Mesendoderm (in vitro differentiated cells): ENCODE data around the gene FIZ1.

ENCODE experiments used
- DNase-seq: peaks from one replicate; pipeline ENCODE4 v3.0.0; 2013
- H2AK5ac ChIP-seq: 2 replicates; pipeline ENCODE4 v1.6.1; 2013; ENCODE audit warnings: low read length, inconsistent platforms
- H2BK120ac ChIP-seq: 2 replicates; pipeline ENCODE4 v1.6.1; 2013; ENCODE audit warnings: low read depth, mild to moderate bottlenecking, low read length, moderate library complexity, mixed read lengths
- H2BK15ac ChIP-seq: replicated peaks from 2 replicates; pipeline ENCODE4 v1.6.1; 2013; ENCODE audit warnings: low read depth, mild to moderate bottlenecking, moderate library complexity
- H2BK5ac ChIP-seq: 2 replicates; pipeline ENCODE4 v1.6.1; 2013; ENCODE audit warnings: low read length, inconsistent platforms
- H3K18ac ChIP-seq: 2 replicates; pipeline ENCODE4 v1.6.1; 2013; ENCODE audit warnings: mild to moderate bottlenecking, low read length, mixed read lengths
- H3K23ac ChIP-seq: one replicate; pipeline ENCODE4 v1.6.1; 2013; ENCODE audit warnings: low read length
- H3K27ac ChIP-seq: 2 replicates; pipeline ENCODE4 v1.5.1; 2013; ENCODE audit warnings: low read depth, mild to moderate bottlenecking, inconsistent platforms, low read length, moderate library complexity
- H3K27me3 ChIP-seq: 2 replicates; pipeline ENCODE4 v1.6.1; 2013; ENCODE audit warnings: low read length, control low read depth, mild to moderate bottlenecking, inconsistent platforms; ENCODE audit not compliant: insufficient read depth, poor library complexity
- H3K36me3 ChIP-seq: 2 replicates; pipeline ENCODE4 v1.6.1; 2013; ENCODE audit warnings: low read length, inconsistent platforms; ENCODE audit not compliant: control insufficient read depth, insufficient read depth
- H3K4ac ChIP-seq: one replicate; pipeline ENCODE4 v1.6.1; 2013; ENCODE audit warnings: low read depth, mild to moderate bottlenecking, low read length, moderate library complexity
- H3K4me1 ChIP-seq: 2 replicates; pipeline ENCODE4 v1.6.1; 2013; ENCODE audit warnings: low read depth, low read length, inconsistent platforms; ENCODE audit not compliant: control insufficient read depth
- H3K4me2 ChIP-seq: 2 replicates; pipeline ENCODE4 v1.6.1; 2013; ENCODE audit warnings: low read length
- H3K4me3 ChIP-seq: 2 replicates; pipeline ENCODE4 v1.5.1; 2013; ENCODE audit warnings: mild to moderate bottlenecking, low read length
- H3K56ac ChIP-seq: one replicate; pipeline ENCODE4 v1.6.1; 2013; ENCODE audit warnings: low read length
- H3K79me1 ChIP-seq: 2 replicates; pipeline ENCODE4 v1.6.1; 2013; ENCODE audit warnings: low read length, inconsistent platforms
- H3K79me2 ChIP-seq: 2 replicates; pipeline ENCODE4 v1.6.1; 2013; ENCODE audit warnings: mild to moderate bottlenecking, low read length; ENCODE audit not compliant: control insufficient read depth, insufficient read depth
- H3K9ac ChIP-seq: 2 replicates; pipeline ENCODE4 v1.6.1; 2013; ENCODE audit warnings: low read length, inconsistent platforms
- H4K5ac ChIP-seq: one replicate; pipeline ENCODE4 v1.6.1; 2013; ENCODE audit warnings: low read length
- H4K8ac ChIP-seq: one replicate; pipeline ENCODE4 v1.6.1; 2013; ENCODE audit warnings: low read depth, mild to moderate bottlenecking, control low read depth, low read length, moderate library complexity
- WGBS: extraction: QIAGEN DNeasy Blood & Tissue Kit; methylation state at CpG from one replicate; pipeline ENCODE4 v1.1.7; 2013; ENCODE audit warnings: low lambda C conversion rate, missing lambda C conversion rate; ENCODE audit not compliant: insufficient coverage; ENCODE audit errors: extremely low coverage; 5-methylcytosine and 5-hydroxymethylcytosine counted together

FIZ1 gene

DNA sequence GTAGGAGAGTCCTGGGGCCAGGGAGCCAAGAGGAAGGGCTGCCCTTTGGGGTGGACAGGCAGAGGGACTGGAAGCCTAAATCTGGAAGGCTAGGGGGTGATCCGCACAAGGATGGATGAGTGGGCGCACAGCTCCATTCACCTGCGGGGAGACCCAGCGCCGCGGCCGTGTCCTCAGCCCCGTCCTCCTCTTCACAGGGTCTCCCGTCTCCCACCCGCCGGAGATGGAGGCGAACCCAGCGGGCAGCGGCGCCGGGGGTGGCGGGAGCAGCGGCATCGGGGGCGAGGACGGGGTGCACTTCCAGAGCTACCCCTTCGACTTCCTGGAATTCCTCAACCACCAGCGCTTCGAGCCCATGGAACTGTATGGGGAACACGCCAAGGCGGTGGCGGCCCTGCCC lies 14.1 kb upstream of the FIZ1 start:
- H2BK5ac ChIP-seq: no peak overlapping the region
- H3K9ac ChIP-seq: no peak overlapping the region
- H4K5ac ChIP-seq: no peak overlapping the region
- no peak overlapping the region for H3K56ac ChIP-seq
- no peak overlapping the region for H2AK5ac ChIP-seq
- H3K4me1 ChIP-seq: no peaks in the 10 kb centered on the region
- H3K79me1 ChIP-seq: peaks cover 4% of the 10 kb centered on the region
- peaks cover 4% of the 10 kb centered on the region for H3K36me3 ChIP-seq
- no peaks in the 10 kb centered on the region for H3K79me2 ChIP-seq
- no peak overlapping the region for H3K27ac ChIP-seq
- no peak overlapping the region for H3K23ac ChIP-seq
- H4K8ac ChIP-seq: no peak overlapping the region
- no peak overlapping the region for H3K18ac ChIP-seq
- H3K4me2 ChIP-seq: no peak overlapping the region
- no peak overlapping the region for H2BK15ac ChIP-seq
- no peak overlapping the region for H3K4me3 ChIP-seq
- no peaks in the 10 kb centered on the region for H3K27me3 ChIP-seq
- no peak overlapping the region for H3K4ac ChIP-seq
- DNase-seq: no peak
- no peak overlapping the region for H2BK120ac ChIP-seq
- WGBS: no CpG with 5 or more reads among the region's 27 CpGs

DNA sequence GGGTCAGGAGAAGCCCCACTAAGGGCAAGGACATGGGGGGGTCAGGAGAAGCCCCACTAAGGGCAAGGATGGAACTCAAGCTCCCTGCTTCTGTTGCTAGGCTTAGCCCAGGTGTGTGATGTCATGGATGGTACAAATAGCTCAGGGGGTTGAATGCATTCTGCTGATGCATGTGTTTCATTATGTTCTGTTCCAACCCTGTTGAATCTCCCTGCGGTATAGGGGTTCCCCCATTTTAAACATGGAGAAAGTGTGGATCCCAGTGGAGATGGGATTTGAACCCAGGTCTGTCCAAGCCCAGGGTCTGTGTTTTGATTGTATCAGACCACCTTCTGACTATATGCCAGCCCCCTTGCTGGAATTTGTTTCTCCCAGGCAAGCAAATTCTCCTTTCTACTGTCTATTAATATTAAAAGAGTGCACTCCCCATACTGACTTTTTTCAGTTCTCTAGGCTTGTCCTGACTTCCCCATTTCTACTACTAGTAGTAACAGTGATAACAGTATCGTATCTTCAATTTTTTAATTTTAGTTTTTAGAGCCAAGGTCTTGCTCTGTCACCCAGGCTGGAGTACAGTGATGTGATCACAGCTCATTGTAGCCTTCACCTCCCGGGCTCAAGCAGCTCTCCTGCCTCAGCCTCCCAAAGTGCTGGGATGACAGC lies 12.8 kb upstream of the FIZ1 start:
- Histone ChIP-seq H3K9ac (no peak overlapping the region), H3K4me2 (no peak overlapping the region), H3K56ac (no peak overlapping the region), H2BK120ac (no peak overlapping the region), H4K5ac (no peak overlapping the region), H3K79me2 (no peaks in the 10 kb centered on the region), H3K18ac (no peak overlapping the region), H3K4me3 (no peak overlapping the region), H2BK15ac (no peak overlapping the region), H2BK5ac (no peak overlapping the region), H3K79me1 (peaks cover 10% of the 10 kb centered on the region), H3K4me1 (no peaks in the 10 kb centered on the region), H4K8ac (no peak overlapping the region), H3K27me3 (no peaks in the 10 kb centered on the region), H2AK5ac (no peak overlapping the region), H3K27ac (no peak overlapping the region), H3K23ac (no peak overlapping the region), H3K4ac (no peak overlapping the region), H3K36me3 (peaks cover 2% of the 10 kb centered on the region)
- no peak for DNase-seq
- no CpG with 5 or more reads among the region's 3 CpGs for WGBS

DNA sequence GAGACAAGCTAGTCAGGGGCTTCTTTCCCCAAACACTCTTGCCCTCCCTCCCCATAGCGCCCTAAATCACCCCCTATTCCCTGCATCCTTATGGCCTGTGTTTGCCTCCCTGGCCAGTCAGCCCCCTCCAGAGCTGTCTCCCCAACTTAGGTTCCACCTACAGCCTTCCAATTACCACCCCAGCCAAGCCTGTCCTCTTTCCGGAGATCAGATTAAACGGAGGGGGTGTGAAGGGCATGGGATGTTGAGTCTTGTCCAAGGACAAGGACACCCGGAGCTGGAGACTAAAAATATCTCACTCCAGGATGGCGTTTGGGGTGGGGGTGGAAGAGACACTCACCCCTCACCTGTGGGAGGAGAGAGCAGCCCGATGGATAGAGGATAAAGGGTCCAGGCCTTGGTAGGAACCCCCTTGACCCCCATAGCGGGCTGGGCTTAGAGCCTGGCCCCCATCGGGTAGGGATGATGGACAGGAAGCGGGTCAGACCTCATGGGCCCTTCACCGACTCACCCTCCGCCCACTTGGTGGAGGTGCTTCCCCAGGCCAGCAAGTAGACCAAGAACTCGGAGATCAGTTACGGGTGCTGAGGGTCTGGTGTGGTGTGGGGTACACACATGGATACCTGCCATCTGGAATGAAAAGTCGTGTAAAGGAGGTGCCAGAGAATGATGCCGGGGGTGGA lies 12.1 kb upstream of the FIZ1 start:
- no CpG with 5 or more reads among the region's 15 CpGs for WGBS
- H3K36me3 ChIP-seq: peaks cover 2% of the 10 kb centered on the region

DNA sequence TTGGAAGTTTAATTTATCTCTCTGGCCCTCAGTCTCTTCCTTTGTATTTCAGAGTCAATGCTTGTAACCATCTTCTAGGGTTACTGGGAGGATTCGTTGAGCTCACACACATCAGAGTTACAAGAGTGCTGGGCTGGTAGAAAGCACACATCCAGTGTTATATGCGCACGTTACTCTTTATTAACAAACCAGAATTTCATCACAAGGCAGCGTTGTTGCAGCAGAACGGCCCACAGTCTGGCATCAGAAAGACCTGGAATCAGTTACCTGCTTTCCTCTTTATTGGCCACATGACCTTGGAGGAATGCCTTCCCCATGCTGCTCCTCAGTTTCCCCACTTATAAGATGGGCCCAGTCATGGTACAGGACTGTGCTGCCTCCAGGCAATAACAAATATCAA lies 10.0 kb upstream of the FIZ1 start:
- H3K4me1 ChIP-seq: peaks cover 4% of the 10 kb centered on the region
- no peak overlapping the region for H3K27ac ChIP-seq
- no CpG with 5 or more reads among the region's 5 CpGs for WGBS
- H3K23ac ChIP-seq: no peak overlapping the region
- H4K8ac ChIP-seq: no peak overlapping the region
- no peaks in the 10 kb centered on the region for H3K27me3 ChIP-seq
- no peak overlapping the region for H2BK120ac ChIP-seq
- no peak for DNase-seq
- no peak overlapping the region for H3K18ac ChIP-seq
- H4K5ac ChIP-seq: no peak overlapping the region
- H2AK5ac ChIP-seq: no peak overlapping the region
- H3K4me2 ChIP-seq: no peak overlapping the region
- H3K9ac ChIP-seq: no peak overlapping the region
- peaks cover 17% of the 10 kb centered on the region for H3K79me1 ChIP-seq
- H3K4me3 ChIP-seq: no peak overlapping the region
- H2BK5ac ChIP-seq: no peak overlapping the region
- peaks cover 2% of the 10 kb centered on the region for H3K79me2 ChIP-seq
- no peak overlapping the region for H3K4ac ChIP-seq
- no peak overlapping the region for H2BK15ac ChIP-seq
- no peak overlapping the region for H3K56ac ChIP-seq
- no peaks in the 10 kb centered on the region for H3K36me3 ChIP-seq

More for the DNA sequence above, 12.1 kb upstream of the FIZ1 start:
- Histone ChIP-seq H3K23ac (no peak overlapping the region), H3K4ac (no peak overlapping the region), H4K8ac (no peak overlapping the region), H3K79me2 (peaks cover 2% of the 10 kb centered on the region), H2BK15ac (no peak overlapping the region), H3K4me2 (no peak overlapping the region), H3K27ac (no peak overlapping the region), H4K5ac (no peak overlapping the region), H3K56ac (no peak overlapping the region), H3K4me3 (no peak overlapping the region), H2BK5ac (no peak overlapping the region), H3K18ac (no peak overlapping the region), H2AK5ac (no peak overlapping the region), H3K4me1 (peaks cover 4% of the 10 kb centered on the region), H3K9ac (no peak overlapping the region), H3K79me1 (peaks cover 16% of the 10 kb centered on the region), H3K27me3 (no peaks in the 10 kb centered on the region), H2BK120ac (no peak overlapping the region)
- DNase-seq: no peak

DNA sequence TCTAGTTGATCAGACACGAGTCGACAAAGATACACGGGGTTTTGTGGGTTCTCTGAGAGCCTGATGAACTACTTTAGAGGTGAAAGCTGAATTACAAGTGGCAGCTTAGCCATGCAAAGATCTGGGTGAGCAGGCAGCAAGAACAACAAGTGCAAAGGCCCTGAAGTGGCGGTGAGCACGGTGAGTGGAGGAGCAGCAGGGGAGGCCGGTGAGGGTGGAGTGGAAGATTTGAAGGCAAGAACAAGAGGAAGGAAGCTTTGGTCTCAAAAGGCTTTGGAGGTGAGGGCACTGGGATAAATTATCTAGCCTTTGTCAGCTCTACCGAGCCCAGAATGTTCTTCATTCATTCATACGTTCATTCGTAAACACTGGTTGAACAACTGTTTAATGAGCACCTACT lies 7.5 kb upstream of the FIZ1 start:
- H2BK15ac ChIP-seq: no peak overlapping the region
- no peak overlapping the region for H3K18ac ChIP-seq
- no peak overlapping the region for H3K4me3 ChIP-seq
- peak overlapping the region; percentile 3 for H3K23ac ChIP-seq
- no peak overlapping the region for H2BK5ac ChIP-seq
- no peaks in the 10 kb centered on the region for H3K36me3 ChIP-seq
- no peaks in the 10 kb centered on the region for H3K27me3 ChIP-seq
- H3K56ac ChIP-seq: peak overlapping the region; percentile 92
- no peak for DNase-seq
- peaks cover 2% of the 10 kb centered on the region for H3K79me2 ChIP-seq
- no peak overlapping the region for H2BK120ac ChIP-seq
- peaks cover 17% of the 10 kb centered on the region for H3K79me1 ChIP-seq
- H3K9ac ChIP-seq: peak overlapping the region; percentile 85
- peak overlapping the region; percentile 79 for H3K4me2 ChIP-seq
- peaks cover 4% of the 10 kb centered on the region for H3K4me1 ChIP-seq
- WGBS: no CpG with 5 or more reads among the region's 9 CpGs
- no peak overlapping the region for H3K4ac ChIP-seq
- H4K8ac ChIP-seq: no peak overlapping the region
- H3K27ac ChIP-seq: no peak overlapping the region
- H4K5ac ChIP-seq: no peak overlapping the region
- H2AK5ac ChIP-seq: no peak overlapping the region

DNA sequence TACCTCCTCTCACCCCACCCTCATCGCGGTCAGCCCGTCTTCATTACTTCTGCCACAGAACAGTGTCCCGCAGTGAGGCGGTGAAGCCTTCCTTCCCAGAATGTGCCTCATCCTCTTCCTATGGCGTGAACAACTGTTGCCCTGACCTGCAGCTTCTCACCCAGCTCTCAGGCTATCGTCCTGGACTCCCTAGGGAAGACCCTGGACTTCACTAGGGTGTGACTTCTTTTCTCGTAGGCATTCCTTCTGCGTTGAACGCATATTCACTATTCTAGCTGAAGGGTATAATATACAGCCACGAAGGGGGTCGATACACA lies 7.1 kb upstream of the FIZ1 start:
- H3K27ac ChIP-seq: no peak overlapping the region
- no CpG with 5 or more reads among the region's 12 CpGs for WGBS

More for the DNA sequence above, 7.1 kb upstream of the FIZ1 start:
- Histone ChIP-seq H3K27me3 (no peaks in the 10 kb centered on the region), H3K79me2 (peaks cover 2% of the 10 kb centered on the region), H2AK5ac (no peak overlapping the region), H3K79me1 (peaks cover 17% of the 10 kb centered on the region), H3K4me2 (peak overlapping the region; percentile 79), H2BK15ac (no peak overlapping the region), H4K5ac (no peak overlapping the region), H3K4ac (no peak overlapping the region), H3K18ac (no peak overlapping the region), H2BK120ac (no peak overlapping the region), H3K23ac (peak overlapping the region; percentile 3), H3K4me3 (peak overlapping the region; percentile 20), H3K9ac (peak overlapping the region; percentile 85), H3K36me3 (no peaks in the 10 kb centered on the region), H4K8ac (no peak overlapping the region), H3K56ac (peak overlapping the region; percentile 92), H2BK5ac (no peak overlapping the region), H3K4me1 (peaks cover 4% of the 10 kb centered on the region)
- DNase-seq: no peak
